Measurements from ENCODE around the gene SCGB1C2.

SCGB1C2 gene

DNA sequence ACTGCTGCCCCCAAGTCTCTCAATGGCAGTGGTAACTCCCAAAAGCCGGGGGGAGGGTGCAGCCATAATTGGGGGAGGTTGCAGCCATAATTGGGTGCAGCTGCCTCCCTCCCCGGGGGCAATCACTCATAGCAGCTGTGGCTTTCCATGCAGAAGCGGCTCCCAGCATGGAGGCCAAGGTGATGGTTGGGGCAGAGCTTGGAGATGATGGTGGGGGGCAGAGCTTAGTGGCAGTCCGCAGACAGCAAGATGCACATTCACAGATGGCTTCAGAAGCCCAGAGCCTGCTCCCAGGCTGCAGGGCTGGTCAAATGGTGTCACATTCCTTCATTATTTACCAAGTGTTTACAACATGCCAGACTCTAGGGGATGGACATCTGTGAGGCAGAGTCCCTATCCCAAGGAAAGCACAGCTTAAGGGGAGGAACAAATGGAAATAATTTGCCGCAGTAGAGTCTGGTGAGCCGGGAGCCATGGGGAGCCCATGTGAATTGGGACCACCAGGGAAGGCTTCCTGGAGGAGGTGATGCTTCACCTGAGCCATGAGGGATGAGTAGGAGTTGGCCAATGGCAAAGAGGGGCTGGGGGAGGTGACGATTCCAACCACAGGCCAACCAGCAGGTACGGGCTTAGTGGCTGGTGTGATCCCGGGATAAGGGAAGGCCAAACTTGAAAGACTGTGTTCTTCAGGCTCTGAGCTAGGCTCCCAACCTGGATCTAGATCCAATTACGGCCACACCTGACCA, 36.0 kb downstream of the SCGB1C2 start:
- DNase-seq: no peak

GRCh38 chr17:177155-177554, 39.8 kb downstream of the SCGB1C2 start:
- DNase-seq: peak; percentile 33

DNA sequence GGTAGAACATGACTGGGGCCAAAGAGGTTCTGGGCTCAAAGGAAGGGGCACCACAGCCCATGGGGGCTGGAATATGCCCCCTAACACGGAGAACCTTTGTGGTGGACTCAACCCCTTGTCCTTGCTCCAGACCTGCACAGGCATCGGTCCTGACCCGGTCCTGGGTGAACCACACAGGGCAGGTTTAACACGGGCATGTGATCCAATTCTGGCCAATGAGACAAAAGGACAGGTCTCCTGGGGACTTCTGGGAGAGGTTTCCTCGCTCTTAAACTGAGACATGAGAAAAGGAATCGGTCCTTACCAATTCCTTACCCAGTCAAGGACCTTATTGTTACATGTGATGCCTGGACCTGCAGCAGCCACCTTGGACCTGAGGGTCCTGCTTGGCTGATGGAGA, 40.4 kb downstream of the SCGB1C2 start:
- DNase-seq: no peak

GRCh38 chr17:178292-179065, 41.1 kb downstream of the SCGB1C2 start:
- DNase-seq: no peak

DNA sequence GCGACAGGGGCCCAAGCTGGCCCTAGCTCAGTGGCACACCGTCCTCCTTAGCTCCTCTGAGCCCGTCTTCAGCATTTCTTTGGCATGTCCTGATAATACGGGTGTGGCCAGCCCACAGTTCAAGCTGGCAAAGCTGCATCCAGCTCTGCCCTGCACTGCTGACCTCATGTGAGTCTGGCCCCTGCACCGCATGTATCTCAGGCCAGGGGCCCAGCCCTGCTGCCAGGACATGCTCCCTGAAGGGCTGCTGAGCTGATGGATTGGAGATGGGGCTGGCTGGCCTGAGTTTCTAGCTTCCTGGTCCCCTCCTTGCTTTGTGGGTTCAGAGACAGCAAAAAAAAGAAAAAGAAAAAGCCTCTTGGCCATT, 41.7 kb downstream of the SCGB1C2 start:
- DNase-seq: no peak

GRCh38 chr17:179781-180380, 42.5 kb downstream of the SCGB1C2 start:
- no peak for DNase-seq

DNA sequence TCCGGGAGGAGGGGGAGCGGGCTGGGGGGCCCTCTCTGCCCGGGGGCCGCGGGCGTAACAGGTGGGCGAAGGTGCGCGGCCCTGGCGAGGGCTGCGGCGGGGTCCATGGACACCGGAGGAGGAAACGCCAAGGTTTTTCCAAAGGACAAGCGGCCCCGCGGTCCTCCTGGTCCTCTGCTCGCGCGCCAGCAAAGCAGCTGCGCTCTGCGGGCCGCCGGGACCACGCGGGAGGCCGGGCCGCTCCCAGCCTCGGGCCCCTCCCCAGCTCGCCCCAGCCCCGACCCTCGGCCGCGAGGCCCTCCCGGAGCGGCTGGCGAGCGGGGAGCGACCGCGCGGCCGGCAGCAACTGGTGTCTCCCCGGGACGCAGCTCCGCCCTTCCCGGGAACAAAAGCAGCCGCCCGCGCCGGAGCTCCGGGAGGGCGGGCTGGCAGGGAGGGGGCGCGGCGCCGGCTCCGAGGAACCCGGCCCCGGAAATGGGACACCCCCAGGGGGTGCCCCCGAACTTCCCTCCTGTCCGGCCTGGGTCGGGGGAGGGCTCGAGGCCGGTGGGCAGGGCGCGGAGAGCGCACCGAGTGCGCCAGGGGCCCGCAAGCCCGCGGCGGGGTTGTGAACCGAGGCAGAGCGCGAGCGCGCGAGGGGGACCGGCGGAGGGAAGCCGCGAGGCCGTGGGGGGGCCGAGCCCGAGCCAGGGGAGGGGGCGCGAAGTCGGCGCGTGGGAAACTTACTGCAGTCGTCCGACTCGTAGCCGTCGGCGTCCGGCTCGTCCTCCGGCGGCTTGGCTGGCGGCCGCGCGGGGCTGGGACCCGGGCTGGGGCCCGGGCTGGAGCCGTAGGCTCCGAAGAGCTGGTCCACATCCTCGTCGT, 43.2 kb downstream of the SCGB1C2 start:
- peak; percentile 42 for DNase-seq

- DNase-seq: peak; percentile 58
These were observed 44.1 kb downstream of the SCGB1C2 start, which contains the start of gene DOC2B for GRCh38 chr17:181245-182049. Gene DOC2B, minus strand, starts transcription at chr17:181650. Its CDS starts 171 bp downstream, at chr17:181479.

DNA sequence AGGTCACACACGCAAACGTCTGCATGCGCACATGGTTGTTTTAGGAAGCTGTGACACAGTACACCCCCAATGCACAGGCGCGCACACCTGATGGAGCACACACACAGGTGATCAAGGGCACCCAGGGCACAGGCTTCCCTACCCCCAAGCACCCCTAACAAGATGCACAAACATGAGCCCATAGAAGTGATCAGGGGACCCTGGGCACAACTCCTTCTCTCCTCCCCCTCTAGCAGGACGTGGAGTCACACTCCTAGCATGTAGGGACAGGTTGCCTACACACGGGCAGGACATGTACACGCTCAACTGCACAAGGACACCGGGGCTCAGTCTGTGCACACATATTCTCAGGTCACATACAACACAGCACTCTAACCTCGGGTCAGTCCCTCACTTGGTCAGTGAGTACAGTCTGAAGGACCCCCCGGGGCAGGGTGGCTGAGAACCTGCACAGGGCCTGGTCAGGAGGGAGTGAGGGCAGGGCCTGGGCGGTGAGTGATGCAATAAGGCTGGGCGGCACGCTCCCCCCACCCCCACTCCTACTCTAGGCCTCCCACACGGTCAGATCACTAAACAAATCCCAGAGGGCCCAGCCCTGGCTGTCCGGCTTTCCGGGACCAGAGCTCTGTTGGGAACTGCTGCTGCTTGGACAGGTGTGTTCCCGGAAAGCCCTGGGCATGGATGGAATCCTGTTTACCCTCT, 44.8 kb downstream of the SCGB1C2 start:
- peak; percentile 48 for DNase-seq

- DNase-seq: no peak
These were observed 45.7 kb downstream of the SCGB1C2 start for GRCh38 chr17:183021-183420.

GRCh38 chr17:185445-186138, 48.2 kb downstream of the SCGB1C2 start:
- no peak for DNase-seq

DNA sequence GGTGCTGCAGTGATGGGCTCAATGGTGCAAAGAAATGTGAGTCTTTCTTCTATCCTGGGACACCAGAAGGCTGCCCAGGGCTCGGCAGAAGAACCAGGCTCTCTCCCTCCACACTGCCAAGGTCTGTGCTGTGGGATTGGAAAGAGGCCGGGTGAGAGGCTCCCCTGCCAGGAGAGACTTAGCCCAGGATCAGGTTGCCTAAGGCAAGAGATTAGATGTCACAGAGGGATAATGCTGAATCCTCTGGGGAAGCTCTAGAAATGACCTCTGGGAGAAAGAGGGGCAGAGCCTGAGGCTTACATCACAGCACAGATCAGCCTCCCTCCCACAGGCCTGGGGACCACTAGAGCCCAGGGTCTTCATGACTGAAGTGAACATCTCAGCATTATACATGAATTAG, 49.8 kb downstream of the SCGB1C2 start:
- no peak for DNase-seq

Data from DMS53 (cell line).